ENCODE data around the gene PTPN3.

The PTPN3 gene

DNA sequence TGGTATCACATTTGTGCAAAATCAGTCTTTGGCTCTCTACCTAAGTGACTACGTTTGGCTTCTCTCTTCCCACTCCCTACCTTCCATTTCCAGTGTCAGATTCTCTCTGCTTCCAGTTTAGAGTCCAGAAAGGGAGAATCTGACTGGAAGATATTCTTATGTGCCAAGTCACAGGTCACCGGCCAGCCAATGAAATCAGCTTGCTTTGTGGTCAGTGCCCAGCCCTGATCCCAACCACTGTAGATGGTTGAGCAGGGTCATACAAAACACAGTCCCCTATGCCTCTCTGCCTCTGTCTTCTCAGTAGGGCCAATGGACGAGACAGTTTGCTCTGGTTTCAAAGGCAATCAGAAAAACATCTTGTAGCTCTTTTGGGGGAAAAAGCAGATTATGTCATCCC is 161.7 kb downstream of the PTPN3 start:
- no peak for TF ChIP-seq CTCF (IDR thresholded peaks at IDR 0.05; ENCODE audit: insufficient read depth, low read depth, low read length, missing control alignments)
- no peak overlapping the region for H3K4me3 ChIP-seq (ENCODE audit: low read depth, low read length)
- no peak for DNase-seq (ENCODE audit: low read depth)

DNA sequence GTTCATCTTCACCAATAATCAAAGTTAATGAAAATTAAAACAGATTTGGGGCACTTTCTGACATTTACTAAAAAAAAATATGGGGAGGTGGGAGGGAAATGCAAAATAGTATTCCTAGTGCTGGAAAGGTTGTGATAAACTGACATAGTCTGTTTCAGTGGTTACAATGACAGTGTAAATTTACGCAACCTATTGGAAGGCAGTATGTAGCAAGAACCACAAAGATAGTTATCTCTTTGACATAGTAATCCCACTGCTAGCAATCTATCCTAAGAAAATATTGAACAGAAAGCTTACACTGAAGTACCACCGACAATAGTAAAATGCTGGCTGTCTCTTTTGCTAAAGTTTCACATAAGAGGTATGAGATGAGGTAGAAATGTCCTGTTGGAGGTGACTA is 162.2 kb downstream of the PTPN3 start:
- TF ChIP-seq CTCF (IDR thresholded peaks at IDR 0.05; ENCODE audit: insufficient read depth, low read depth, low read length, missing control alignments) = no peak
- no peak overlapping the region for H3K4me3 ChIP-seq (ENCODE audit: low read depth, low read length)
- DNase-seq (ENCODE audit: low read depth) = no peak

GRCh38 chr9:109335121-109335520 is 163.0 kb downstream of the PTPN3 start:
- H3K4me3 ChIP-seq (ENCODE audit: low read depth, low read length) = no peak overlapping the region
- no peak for DNase-seq (ENCODE audit: low read depth)
- TF ChIP-seq CTCF (IDR thresholded peaks at IDR 0.05; ENCODE audit: insufficient read depth, low read depth, low read length, missing control alignments) = no peak

DNA sequence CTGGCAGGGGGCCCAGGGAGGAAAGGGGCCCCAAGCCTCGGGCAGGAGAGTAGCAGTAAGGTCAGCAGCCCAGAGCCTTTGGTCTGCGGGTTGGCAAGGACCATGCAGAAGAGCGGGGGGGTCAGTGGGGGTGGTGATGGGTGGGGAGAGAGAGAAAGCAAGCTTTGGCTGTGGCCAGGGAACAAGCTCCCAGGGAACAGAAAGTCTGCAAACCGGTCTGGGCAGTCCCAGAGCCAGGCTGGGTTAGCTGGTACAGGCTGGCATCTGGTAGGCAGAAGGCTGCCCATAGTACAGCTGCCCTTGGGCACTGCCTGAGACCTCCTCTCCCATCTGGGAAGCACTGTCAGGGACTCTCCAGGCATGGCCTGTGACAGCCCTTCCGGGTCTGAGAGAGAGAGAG is 166.8 kb downstream of the PTPN3 start:
- no peak for DNase-seq (ENCODE audit: low read depth)
- TF ChIP-seq CTCF (IDR thresholded peaks at IDR 0.05; ENCODE audit: insufficient read depth, low read depth, low read length, missing control alignments) = no peak

DNA sequence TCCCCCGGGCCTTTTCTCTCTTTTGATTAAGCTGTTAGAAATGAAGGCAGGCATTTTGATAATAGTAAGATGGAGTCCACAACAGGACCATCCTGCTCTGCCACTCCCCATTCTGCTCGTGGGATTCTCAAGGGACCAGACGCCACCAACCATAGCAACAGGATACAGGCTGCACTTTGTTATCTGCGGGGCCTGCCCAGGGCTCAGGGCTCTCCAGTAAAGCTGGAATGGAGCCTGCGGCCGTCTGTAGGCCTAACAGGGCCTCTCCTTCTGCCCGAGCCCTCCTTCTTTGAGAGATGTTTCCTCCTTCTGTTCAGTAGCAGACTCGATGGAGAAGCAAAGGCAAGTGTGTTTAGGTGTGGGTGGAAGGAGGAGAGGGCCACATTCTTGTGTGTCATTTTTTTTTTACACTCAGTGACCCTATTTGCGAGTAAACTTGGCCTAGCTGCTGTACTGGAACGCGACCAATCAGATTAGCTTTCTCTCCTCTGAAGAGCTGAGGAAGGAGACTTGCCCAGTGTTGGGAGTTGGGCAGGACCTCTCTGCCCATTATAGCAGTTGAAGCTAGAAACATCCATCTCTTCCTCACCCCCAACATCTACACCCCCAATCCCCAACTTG is 168.4 kb downstream of the PTPN3 start:
- TF ChIP-seq CTCF (IDR thresholded peaks at IDR 0.05; ENCODE audit: insufficient read depth, low read depth, low read length, missing control alignments) = no peak
- no peak for DNase-seq (ENCODE audit: low read depth)
- H3K4me3 ChIP-seq (ENCODE audit: low read depth, low read length) = no peak overlapping the region

More for the DNA sequence above, 166.8 kb downstream of the PTPN3 start:
- no peak overlapping the region for H3K4me3 ChIP-seq (ENCODE audit: low read depth, low read length)

DNA sequence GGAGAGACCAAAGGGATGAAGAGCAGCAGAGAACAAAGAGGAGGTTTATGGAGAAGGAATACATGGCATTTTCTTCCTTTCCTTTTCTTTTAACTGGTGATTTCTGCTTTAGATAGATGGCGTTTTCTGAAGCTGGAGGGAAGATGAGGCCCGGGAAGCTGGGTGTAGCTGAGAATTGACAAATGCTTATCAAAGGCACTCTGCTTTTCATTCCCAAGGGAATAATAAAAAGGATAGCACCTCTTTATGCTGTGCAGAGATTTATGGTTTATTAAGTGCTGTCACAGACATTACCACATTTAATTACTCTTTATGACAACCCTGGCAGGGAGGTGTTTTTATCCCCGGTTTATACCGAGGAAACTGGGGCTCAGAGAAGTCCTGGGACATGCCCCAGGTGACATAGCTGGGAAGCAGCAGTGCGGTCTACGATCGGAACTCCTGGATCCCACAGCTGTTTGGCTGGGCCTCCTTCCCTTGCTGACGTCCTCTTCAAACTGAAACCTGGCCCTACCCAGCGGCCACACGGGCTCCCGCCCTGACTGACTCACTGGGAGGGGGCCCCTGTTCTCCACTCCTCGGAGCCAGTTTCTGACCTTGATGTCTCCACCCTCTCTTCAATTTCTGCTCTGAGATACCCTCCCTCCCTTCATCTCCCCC is 169.0 kb downstream of the PTPN3 start:
- no peak for DNase-seq (ENCODE audit: low read depth)
- no peak overlapping the region for H3K4me3 ChIP-seq (ENCODE audit: low read depth, low read length)
- TF ChIP-seq CTCF (IDR thresholded peaks at IDR 0.05; ENCODE audit: insufficient read depth, low read depth, low read length, missing control alignments) = no peak
